Measurements from ENCODE around the gene MTARC1.

The MTARC1 gene

DNA sequence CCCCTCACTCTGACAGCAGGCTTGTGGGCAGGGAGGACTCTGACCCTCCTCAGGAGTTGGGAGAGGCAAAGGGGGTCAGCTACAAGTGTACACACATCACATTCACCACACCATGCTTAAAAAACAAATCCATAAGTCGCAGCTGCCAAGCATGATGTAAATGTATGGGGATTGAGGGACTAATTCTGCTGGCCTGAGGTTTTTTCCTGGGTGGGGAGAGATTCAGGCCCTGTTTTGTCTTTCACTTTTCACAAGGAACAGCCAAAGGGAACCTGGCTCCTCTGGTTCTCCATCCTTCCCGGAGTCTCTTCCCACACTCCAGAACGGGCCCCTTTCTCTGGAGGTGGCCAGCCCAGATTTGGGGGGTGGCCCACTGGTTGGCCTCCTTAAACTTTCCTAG, 39.9 kb upstream of the MTARC1 start:
- Histone ChIP-seq H3K27ac (ENCODE audit: low read length, poor library complexity, severe bottlenecking) (no peak overlapping the region), H3K36me3 (ENCODE audit: control insufficient read depth in 1 of 2, insufficient read depth in 2 of 2, low read depth in 1 of 2, low read length in 2 of 2) (peaks cover 0 to 3% of the 10 kb centered on the region in 2 experiments), H3K23ac (ENCODE audit: low read length in 2 of 2) (no peak overlapping the region), H3K9me3 (ENCODE audit: control insufficient read depth, low read length) (no peaks in the 10 kb centered on the region), H2AFZ (ENCODE audit: low read depth, low read length) (no peak overlapping the region), H3K79me1 (replicated peaks; ENCODE audit: low read length, poor library complexity, severe bottlenecking) (peaks cover 20% of the 10 kb centered on the region), H2BK120ac (ENCODE audit: low read depth, low read length) (no peak overlapping the region), H2BK12ac (ENCODE audit: low read length in 2 of 2) (no peak overlapping the region), H4K8ac (ENCODE audit: low read length) (no peak overlapping the region), H3K9ac (ENCODE audit: low read length) (no peak overlapping the region), H3K14ac (ENCODE audit: low read length in 2 of 2) (no peak overlapping the region), H2BK5ac (ENCODE audit: low read depth, low read length, poor library complexity, severe bottlenecking) (no peak overlapping the region), H3K4ac (ENCODE audit: low read depth in 1 of 2, low read length in 2 of 2) (no peak overlapping the region), H2BK15ac (ENCODE audit: low read depth, poor library complexity, severe bottlenecking) (no peak overlapping the region), H3K4me1 (ENCODE audit: control insufficient read depth, insufficient read depth, low read depth, low read length) (peaks cover 11% of the 10 kb centered on the region), H3K18ac (ENCODE audit: low read depth in 1 of 2, low read length in 2 of 2) (no peak overlapping the region), H4K91ac (ENCODE audit: low read length) (no peak overlapping the region), H3K27me3 (ENCODE audit: control insufficient read depth in 1 of 2, insufficient read depth in 1 of 2, low read length in 2 of 2) (peaks cover 0 to 9% of the 10 kb centered on the region in 2 experiments), H2AK5ac (ENCODE audit: low read length, severe bottlenecking) (peak overlapping the region; percentile 65), H3K4me2 (ENCODE audit: low read length, poor library complexity, severe bottlenecking) (no peak overlapping the region), H3K4me3 (ENCODE audit: insufficient read depth in 1 of 2, low read depth in 1 of 2, low read length in 2 of 2) (peak overlapping the region in 1 of 2 experiments; percentile 35)
- WGBS, result 98% methylated on average over 2 of the region's 3 CpGs
- DNase-seq, result no peak

DNA sequence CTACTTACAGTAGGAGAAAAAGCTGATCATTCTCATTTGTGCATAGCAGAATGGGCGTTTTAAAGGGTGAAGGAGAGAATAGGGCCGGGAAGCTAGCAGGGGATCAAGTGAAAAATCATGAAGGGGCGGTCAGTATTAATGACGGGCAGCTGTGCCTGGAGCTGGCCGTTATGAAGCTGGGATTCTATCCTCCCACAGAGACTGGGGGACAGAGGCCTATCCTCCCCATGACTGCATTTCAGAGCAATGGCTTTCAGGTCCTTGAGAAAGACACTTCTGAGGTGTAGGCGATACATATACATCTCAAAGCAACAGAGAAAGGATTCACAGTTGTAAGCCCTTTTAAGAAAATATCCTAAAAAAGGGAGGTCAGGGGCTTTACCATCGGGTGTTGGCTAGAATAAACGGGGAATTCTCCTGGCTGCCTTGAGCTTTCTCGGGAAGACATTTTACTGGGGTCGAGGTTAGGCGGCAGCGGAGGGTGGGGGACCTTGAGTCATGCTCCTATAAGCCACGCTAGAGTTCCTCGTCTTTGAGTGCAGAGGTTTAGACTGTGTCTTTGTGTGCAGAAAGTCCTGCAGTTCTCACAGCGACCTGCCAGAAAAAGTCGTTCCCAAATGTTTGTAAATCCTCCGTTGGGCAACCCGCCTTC, 39.1 kb upstream of the MTARC1 start:
- peak overlapping the region in 1 of 2 experiments; percentile 61 for H3K18ac ChIP-seq (ENCODE audit: low read depth in 1 of 2, low read length in 2 of 2)
- peaks cover 21% of the 10 kb centered on the region for H3K79me1 ChIP-seq (replicated peaks; ENCODE audit: low read length, poor library complexity, severe bottlenecking)
- peak overlapping the region; percentile 87 to 88 for H3K4me3 ChIP-seq (ENCODE audit: insufficient read depth in 1 of 2, low read depth in 1 of 2, low read length in 2 of 2)
- no peak for DNase-seq
- no peak overlapping the region for H2BK5ac ChIP-seq (ENCODE audit: low read depth, low read length, poor library complexity, severe bottlenecking)
- peaks cover 0 to 9% of the 10 kb centered on the region in 2 experiments for H3K27me3 ChIP-seq (ENCODE audit: control insufficient read depth in 1 of 2, insufficient read depth in 1 of 2, low read length in 2 of 2)
- no peak overlapping the region for H2BK15ac ChIP-seq (ENCODE audit: low read depth, poor library complexity, severe bottlenecking)
- no peak overlapping the region for H2AK5ac ChIP-seq (ENCODE audit: low read length, severe bottlenecking)
- H3K9me3 ChIP-seq (ENCODE audit: control insufficient read depth, low read length), result no peaks in the 10 kb centered on the region
- no peak overlapping the region for H3K23ac ChIP-seq (ENCODE audit: low read length in 2 of 2)
- WGBS, result 20% methylated on average over 17 of the region's 18 CpGs
- H3K4me1 ChIP-seq (ENCODE audit: control insufficient read depth, insufficient read depth, low read depth, low read length), result peaks cover 11% of the 10 kb centered on the region
- H3K14ac ChIP-seq (ENCODE audit: low read length in 2 of 2), result no peak overlapping the region
- H2BK12ac ChIP-seq (ENCODE audit: low read length in 2 of 2), result peak overlapping the region in 1 of 2 experiments; percentile 29
- H3K9ac ChIP-seq (ENCODE audit: low read length), result peak overlapping the region; percentile 84
- H2BK120ac ChIP-seq (ENCODE audit: low read depth, low read length), result peak overlapping the region; percentile 54
- peak overlapping the region; percentile 49 for H2AFZ ChIP-seq (ENCODE audit: low read depth, low read length)
- peak overlapping the region; percentile 5 for H3K27ac ChIP-seq (ENCODE audit: low read length, poor library complexity, severe bottlenecking)
- peak overlapping the region; percentile 93 for H3K4me2 ChIP-seq (ENCODE audit: low read length, poor library complexity, severe bottlenecking)
- H3K4ac ChIP-seq (ENCODE audit: low read depth in 1 of 2, low read length in 2 of 2), result peak overlapping the region; percentile 24 to 26
- H4K91ac ChIP-seq (ENCODE audit: low read length), result no peak overlapping the region
- peaks cover 0 to 3% of the 10 kb centered on the region in 2 experiments for H3K36me3 ChIP-seq (ENCODE audit: control insufficient read depth in 1 of 2, insufficient read depth in 2 of 2, low read depth in 1 of 2, low read length in 2 of 2)
- peak overlapping the region; percentile 12 for H4K8ac ChIP-seq (ENCODE audit: low read length)

DNA sequence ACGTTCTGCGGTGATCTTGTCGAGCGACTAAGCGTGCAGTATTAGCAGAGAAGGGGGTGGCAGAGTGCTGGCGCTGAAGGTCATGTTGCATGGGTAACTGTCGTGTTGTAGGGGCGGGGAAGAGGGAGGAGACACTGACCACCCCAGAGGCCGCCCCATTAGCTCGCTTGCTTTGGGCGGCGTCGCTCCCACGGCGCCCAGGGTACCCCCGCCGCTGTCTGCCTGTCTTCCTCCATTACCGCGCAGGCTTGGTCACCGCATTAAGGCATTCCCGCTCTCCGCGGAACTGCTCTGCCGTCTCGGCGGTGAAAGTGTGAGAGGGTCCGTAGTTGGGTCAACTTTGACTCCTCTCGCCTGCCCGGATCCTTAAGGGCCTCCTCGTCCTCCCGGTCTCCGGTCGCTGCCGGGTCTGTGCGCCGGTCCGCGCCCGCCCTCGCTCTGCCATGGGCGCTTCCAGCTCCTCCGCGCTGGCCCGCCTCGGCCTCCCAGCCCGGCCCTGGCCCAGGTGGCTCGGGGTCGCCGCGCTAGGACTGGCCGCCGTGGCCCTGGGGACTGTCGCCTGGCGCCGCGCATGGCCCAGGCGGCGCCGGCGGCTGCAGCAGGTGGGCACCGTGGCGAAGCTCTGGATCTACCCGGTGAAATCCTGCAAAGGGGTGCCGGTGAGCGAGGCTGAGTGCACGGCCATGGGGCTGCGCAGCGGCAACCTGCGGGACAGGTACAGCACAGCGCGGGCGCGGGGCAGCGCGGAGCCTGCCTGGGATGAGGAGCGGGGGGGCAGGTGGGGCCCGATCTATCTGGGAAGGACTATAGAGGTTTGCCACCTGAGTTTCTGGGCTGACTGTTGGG, 38.4 kb upstream of the MTARC1 start, which contains the start of gene MTARC2:
Gene MTARC2 (plus strand): TSS at position 234 of the 846 bp plus-strand sequence. CDS start 210 bp downstream, at position 444.
- Histone ChIP-seq H2AFZ (ENCODE audit: low read depth, low read length) (peak within 1 kb of the TSS; percentile 94), H2BK5ac (ENCODE audit: low read depth, low read length, poor library complexity, severe bottlenecking) (no peak within 1 kb of the TSS), H3K14ac (ENCODE audit: low read length in 2 of 2) (peak within 1 kb of the TSS; percentile 57 to 65), H3K27ac (ENCODE audit: low read length, poor library complexity, severe bottlenecking) (peak within 1 kb of the TSS; percentile 5), H2BK15ac (ENCODE audit: low read depth, poor library complexity, severe bottlenecking) (peak within 1 kb of the TSS; percentile 65), H3K9me3 (ENCODE audit: control insufficient read depth, low read length) (no peaks in the 10 kb centered on the region), H3K36me3 (ENCODE audit: control insufficient read depth in 1 of 2, insufficient read depth in 2 of 2, low read depth in 1 of 2, low read length in 2 of 2) (peaks cover 0 to 3% of the 10 kb centered on the region in 2 experiments), H2BK120ac (ENCODE audit: low read depth, low read length) (peak within 1 kb of the TSS; percentile 68), H3K27me3 (ENCODE audit: control insufficient read depth in 1 of 2, insufficient read depth in 1 of 2, low read length in 2 of 2) (peaks cover 0 to 8% of the 10 kb centered on the region in 2 experiments), H4K8ac (ENCODE audit: low read length) (peak within 1 kb of the TSS; percentile 47), H3K4me2 (ENCODE audit: low read length, poor library complexity, severe bottlenecking) (peak within 1 kb of the TSS; percentile 93), H3K18ac (ENCODE audit: low read depth in 1 of 2, low read length in 2 of 2) (peak within 1 kb of the TSS; percentile 61 to 69), H2BK12ac (ENCODE audit: low read length in 2 of 2) (peak within 1 kb of the TSS; percentile 37 to 80), H3K4ac (ENCODE audit: low read depth in 1 of 2, low read length in 2 of 2) (peak within 1 kb of the TSS; percentile 24 to 89), H3K79me1 (replicated peaks; ENCODE audit: low read length, poor library complexity, severe bottlenecking) (peaks cover 24% of the 10 kb centered on the region), H4K91ac (ENCODE audit: low read length) (peak within 1 kb of the TSS; percentile 93), H2AK5ac (ENCODE audit: low read length, severe bottlenecking) (no peak within 1 kb of the TSS), H3K9ac (ENCODE audit: low read length) (peak within 1 kb of the TSS; percentile 84), H3K4me1 (ENCODE audit: control insufficient read depth, insufficient read depth, low read depth, low read length) (peaks cover 11% of the 10 kb centered on the region), H3K23ac (ENCODE audit: low read length in 2 of 2) (peak within 1 kb of the TSS; percentile 71 to 75), H3K4me3 (ENCODE audit: insufficient read depth in 1 of 2, low read depth in 1 of 2, low read length in 2 of 2) (peak within 1 kb of the TSS; percentile 87 to 88)
- DNase-seq, result peak; percentile 90
- 1% methylated on average over 59 of the region's 77 CpGs for WGBS

DNA sequence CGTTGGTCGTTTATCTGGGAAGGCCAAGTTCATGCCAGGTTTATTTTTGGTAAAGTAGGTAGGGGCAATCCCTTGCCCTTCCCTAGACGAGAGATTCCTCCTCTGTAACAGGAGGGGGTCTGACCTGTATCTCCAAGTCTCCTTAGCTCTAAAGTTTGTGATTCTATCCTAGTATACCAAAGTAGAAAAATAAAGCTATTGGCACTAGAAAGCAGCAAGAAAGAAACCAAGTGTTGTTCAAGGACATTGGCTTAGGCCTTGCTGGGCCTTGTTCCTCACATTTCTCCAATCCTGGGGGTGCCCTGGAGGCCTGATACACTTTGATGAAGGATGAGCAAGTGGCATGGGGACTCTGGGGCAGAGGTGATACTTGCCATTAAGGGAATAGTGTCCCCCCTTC, 37.8 kb upstream of the MTARC1 start:
- H3K4me2 ChIP-seq (ENCODE audit: low read length, poor library complexity, severe bottlenecking), result peak overlapping the region; percentile 93
- H2BK5ac ChIP-seq (ENCODE audit: low read depth, low read length, poor library complexity, severe bottlenecking), result no peak overlapping the region
- H3K4me3 ChIP-seq (ENCODE audit: insufficient read depth in 1 of 2, low read depth in 1 of 2, low read length in 2 of 2), result peak overlapping the region; percentile 87 to 88
- no peak overlapping the region for H4K91ac ChIP-seq (ENCODE audit: low read length)
- H2BK12ac ChIP-seq (ENCODE audit: low read length in 2 of 2), result peak overlapping the region in 1 of 2 experiments; percentile 37
- no peak overlapping the region for H3K27ac ChIP-seq (ENCODE audit: low read length, poor library complexity, severe bottlenecking)
- H2BK120ac ChIP-seq (ENCODE audit: low read depth, low read length), result peak overlapping the region; percentile 68
- H2AFZ ChIP-seq (ENCODE audit: low read depth, low read length), result peak overlapping the region; percentile 94
- H3K23ac ChIP-seq (ENCODE audit: low read length in 2 of 2), result no peak overlapping the region
- H3K4me1 ChIP-seq (ENCODE audit: control insufficient read depth, insufficient read depth, low read depth, low read length), result peaks cover 11% of the 10 kb centered on the region
- peaks cover 25% of the 10 kb centered on the region for H3K79me1 ChIP-seq (replicated peaks; ENCODE audit: low read length, poor library complexity, severe bottlenecking)
- no peak overlapping the region for H3K4ac ChIP-seq (ENCODE audit: low read depth in 1 of 2, low read length in 2 of 2)
- H3K27me3 ChIP-seq (ENCODE audit: control insufficient read depth in 1 of 2, insufficient read depth in 1 of 2, low read length in 2 of 2), result peaks cover 0 to 4% of the 10 kb centered on the region in 2 experiments
- WGBS, result 0% methylated on average over 2 of the region's 3 CpGs
- peak overlapping the region; percentile 37 for H4K8ac ChIP-seq (ENCODE audit: low read length)
- no peak overlapping the region for H2AK5ac ChIP-seq (ENCODE audit: low read length, severe bottlenecking)
- peak overlapping the region; percentile 39 to 43 for H3K18ac ChIP-seq (ENCODE audit: low read depth in 1 of 2, low read length in 2 of 2)
- H3K14ac ChIP-seq (ENCODE audit: low read length in 2 of 2), result no peak overlapping the region
- H3K9ac ChIP-seq (ENCODE audit: low read length), result peak overlapping the region; percentile 84
- no peak overlapping the region for H2BK15ac ChIP-seq (ENCODE audit: low read depth, poor library complexity, severe bottlenecking)
- peaks cover 0 to 3% of the 10 kb centered on the region in 2 experiments for H3K36me3 ChIP-seq (ENCODE audit: control insufficient read depth in 1 of 2, insufficient read depth in 2 of 2, low read depth in 1 of 2, low read length in 2 of 2)
- DNase-seq, result peak; percentile 18
- no peaks in the 10 kb centered on the region for H3K9me3 ChIP-seq (ENCODE audit: control insufficient read depth, low read length)

Data from mesenchymal stem cell (in vitro differentiated cells and primary cell).